ENCODE results near the gene CLN6.

Gene CLN6

DNA sequence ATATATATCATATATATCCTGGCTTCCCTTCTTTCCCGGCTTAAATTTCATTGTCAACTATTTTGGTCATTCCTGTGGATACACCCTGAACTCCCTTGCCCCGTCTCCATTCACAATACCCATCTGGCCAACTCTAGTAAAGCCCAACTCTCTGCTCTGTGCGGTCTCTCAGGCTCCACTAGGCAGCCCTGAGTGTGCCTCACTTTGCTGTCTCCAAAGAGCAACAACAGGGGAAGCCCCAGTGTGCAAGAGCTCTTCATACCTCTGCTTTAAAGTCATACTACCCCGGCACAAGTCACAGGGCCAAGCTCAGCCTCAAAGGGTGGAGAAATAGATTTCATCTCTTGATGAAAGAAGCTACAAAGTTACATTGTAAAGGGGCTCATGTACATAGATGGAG lies 29.2 kb upstream of the CLN6 start:
- H3F3A ChIP-seq (ENCODE audit: low read depth), result no peaks in the 10 kb centered on the region
- H3K4me3 ChIP-seq (ENCODE audit: low read length, poor library complexity, severe bottlenecking), result no peak overlapping the region
- H3K9me2 ChIP-seq (replicated peaks; ENCODE audit: low read depth, low read length), result no peaks in the 10 kb centered on the region
- 0 out of 2 replicates have a peak overlapping the region, but pooled peaks have one; percentile 26 for H2AFZ ChIP-seq (ENCODE audit: low read length)
- no peaks in the 10 kb centered on the region for H3K4me1 ChIP-seq (ENCODE audit: insufficient read depth, low read length, poor library complexity, severe bottlenecking)
- H3K9me3 ChIP-seq (ENCODE audit: insufficient read depth, low read depth, low read length), result no peaks in the 10 kb centered on the region
- TF ChIP-seq, protein P1, sequence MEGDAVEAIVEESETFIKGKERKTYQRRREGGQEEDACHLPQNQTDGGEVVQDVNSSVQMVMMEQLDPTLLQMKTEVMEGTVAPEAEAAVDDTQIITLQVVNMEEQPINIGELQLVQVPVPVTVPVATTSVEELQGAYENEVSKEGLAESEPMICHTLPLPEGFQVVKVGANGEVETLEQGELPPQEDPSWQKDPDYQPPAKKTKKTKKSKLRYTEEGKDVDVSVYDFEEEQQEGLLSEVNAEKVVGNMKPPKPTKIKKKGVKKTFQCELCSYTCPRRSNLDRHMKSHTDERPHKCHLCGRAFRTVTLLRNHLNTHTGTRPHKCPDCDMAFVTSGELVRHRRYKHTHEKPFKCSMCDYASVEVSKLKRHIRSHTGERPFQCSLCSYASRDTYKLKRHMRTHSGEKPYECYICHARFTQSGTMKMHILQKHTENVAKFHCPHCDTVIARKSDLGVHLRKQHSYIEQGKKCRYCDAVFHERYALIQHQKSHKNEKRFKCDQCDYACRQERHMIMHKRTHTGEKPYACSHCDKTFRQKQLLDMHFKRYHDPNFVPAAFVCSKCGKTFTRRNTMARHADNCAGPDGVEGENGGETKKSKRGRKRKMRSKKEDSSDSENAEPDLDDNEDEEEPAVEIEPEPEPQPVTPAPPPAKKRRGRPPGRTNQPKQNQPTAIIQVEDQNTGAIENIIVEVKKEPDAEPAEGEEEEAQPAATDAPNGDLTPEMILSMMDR (conservative IDR thresholded peaks at IDR 0.05; ENCODE audit: low read length), result no peak
- no peak for TF ChIP-seq EZH2phosphoT487 (IDR thresholded peaks at IDR 0.05; ENCODE audit: borderline replicate concordance)
- no peaks in the 10 kb centered on the region for H3K79me2 ChIP-seq (ENCODE audit: insufficient read depth, low read length)
- no peaks in the 10 kb centered on the region for H3K27me3 ChIP-seq (ENCODE audit: insufficient read depth, low read length, poor library complexity, severe bottlenecking)
- no peaks in the 10 kb centered on the region for H3K36me3 ChIP-seq (ENCODE audit: insufficient read depth, low read length)
- no peaks in the 10 kb centered on the region for H4K20me1 ChIP-seq (ENCODE audit: insufficient read depth, low read length, poor library complexity, severe bottlenecking)
- no peak overlapping the region for H3K4me2 ChIP-seq (ENCODE audit: low read depth, low read length, poor library complexity, severe bottlenecking)
- no peak overlapping the region for H3K9ac ChIP-seq (ENCODE audit: low read depth, low read length, poor library complexity, severe bottlenecking)

DNA sequence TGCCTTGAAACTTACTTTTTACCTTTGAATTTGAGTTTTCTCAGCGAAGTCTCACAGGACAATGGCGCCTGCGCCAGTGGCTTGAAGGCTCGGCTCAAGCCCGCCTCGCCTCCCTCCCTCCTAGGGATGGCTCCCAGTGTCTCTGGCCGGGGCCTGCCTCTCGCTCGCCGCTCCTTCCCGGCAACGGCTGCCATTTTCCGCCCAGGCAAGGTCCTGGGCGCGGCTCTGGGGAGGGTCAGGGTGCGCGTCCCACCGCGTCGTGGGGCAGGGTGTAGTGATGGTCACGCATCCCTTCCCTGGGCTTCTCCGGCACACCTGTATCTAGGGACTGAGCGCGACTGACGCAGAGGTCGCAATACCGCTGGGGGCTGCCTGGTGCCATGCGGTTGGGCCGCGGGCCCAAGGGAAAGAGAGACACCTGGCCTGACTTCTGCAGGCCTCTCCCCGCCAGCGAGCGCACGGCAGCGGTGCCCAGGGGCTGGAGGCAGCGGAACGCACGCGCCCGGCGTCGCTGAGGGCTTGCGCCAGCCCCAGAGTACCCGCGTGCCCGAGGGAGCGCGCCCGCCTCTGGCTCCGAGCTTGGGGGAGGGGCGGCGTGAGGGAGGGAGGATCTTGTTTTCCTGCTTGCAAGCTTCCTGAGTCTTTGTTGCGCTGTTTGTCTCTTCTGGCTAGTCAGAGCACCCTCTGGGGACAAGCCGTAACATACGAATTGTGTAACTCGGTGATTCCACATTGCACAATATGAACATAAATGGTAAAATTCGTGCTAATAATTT lies 27.3 kb upstream of the CLN6 start:
- H2AFZ ChIP-seq (ENCODE audit: low read length), result no peak overlapping the region
- no peak for TF ChIP-seq EZH2phosphoT487 (IDR thresholded peaks at IDR 0.05; ENCODE audit: borderline replicate concordance)
- TF ChIP-seq, protein P1 (conservative IDR thresholded peaks at IDR 0.05; ENCODE audit: low read length), result no peak
- H3K27me3 ChIP-seq (ENCODE audit: insufficient read depth, low read length, poor library complexity, severe bottlenecking), result no peaks in the 10 kb centered on the region
- no peak overlapping the region for H3K4me2 ChIP-seq (ENCODE audit: low read depth, low read length, poor library complexity, severe bottlenecking)
- H3K9ac ChIP-seq (ENCODE audit: low read depth, low read length, poor library complexity, severe bottlenecking), result no peak overlapping the region
- H3K36me3 ChIP-seq (ENCODE audit: insufficient read depth, low read length), result no peaks in the 10 kb centered on the region
- no peaks in the 10 kb centered on the region for H3F3A ChIP-seq (ENCODE audit: low read depth)
- no peaks in the 10 kb centered on the region for H4K20me1 ChIP-seq (ENCODE audit: insufficient read depth, low read length, poor library complexity, severe bottlenecking)
- no peaks in the 10 kb centered on the region for H3K9me2 ChIP-seq (replicated peaks; ENCODE audit: low read depth, low read length)
- no peaks in the 10 kb centered on the region for H3K9me3 ChIP-seq (ENCODE audit: insufficient read depth, low read depth, low read length)
- H3K79me2 ChIP-seq (ENCODE audit: insufficient read depth, low read length), result no peaks in the 10 kb centered on the region
- no peak overlapping the region for H3K4me3 ChIP-seq (ENCODE audit: low read length, poor library complexity, severe bottlenecking)
- no peaks in the 10 kb centered on the region for H3K4me1 ChIP-seq (ENCODE audit: insufficient read depth, low read length, poor library complexity, severe bottlenecking)

DNA sequence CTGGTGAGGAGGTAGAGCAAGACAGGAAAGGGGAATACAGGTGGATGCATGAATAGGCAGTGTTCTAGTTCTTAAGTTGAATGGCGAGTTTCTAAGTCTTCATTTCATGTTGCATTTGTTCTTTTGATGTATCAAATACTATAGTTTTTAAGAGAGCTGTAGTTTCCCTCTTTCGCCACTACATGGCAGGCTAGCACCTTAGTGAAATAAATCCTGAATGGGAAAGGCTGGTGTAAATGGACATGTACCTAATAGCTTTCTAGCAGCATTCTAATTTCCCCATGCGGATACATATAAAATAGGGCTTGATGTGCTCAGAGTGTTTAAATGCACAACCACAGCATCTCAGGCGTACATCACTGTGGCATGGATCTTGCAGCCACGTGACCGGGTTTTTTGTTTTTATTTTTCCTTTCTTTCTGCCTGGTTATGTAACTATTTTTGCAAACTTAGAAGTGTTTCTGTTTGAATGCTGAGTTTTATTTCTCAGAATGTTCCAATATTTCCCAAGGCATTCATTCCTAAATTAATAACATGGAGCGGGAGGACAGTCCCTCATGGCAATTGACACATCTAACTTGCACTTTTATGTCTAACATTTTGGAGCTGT lies 23.5 kb upstream of the CLN6 start:
- Histone ChIP-seq H2AFZ (ENCODE audit: low read length) (no peak overlapping the region; the same call in 1 of the 2 replicates), H4K20me1 (ENCODE audit: insufficient read depth, low read length, poor library complexity, severe bottlenecking) (no peaks in the 10 kb centered on the region), H3K9ac (ENCODE audit: low read depth, low read length, poor library complexity, severe bottlenecking) (no peak overlapping the region), H3K79me2 (ENCODE audit: insufficient read depth, low read length) (no peaks in the 10 kb centered on the region), H3K4me2 (ENCODE audit: low read depth, low read length, poor library complexity, severe bottlenecking) (peak overlapping the region; percentile 36), H3K4me1 (ENCODE audit: insufficient read depth, low read length, poor library complexity, severe bottlenecking) (no peaks in the 10 kb centered on the region), H3K4me3 (ENCODE audit: low read length, poor library complexity, severe bottlenecking) (no peak overlapping the region), H3K9me2 (replicated peaks; ENCODE audit: low read depth, low read length) (no peaks in the 10 kb centered on the region), H3K36me3 (ENCODE audit: insufficient read depth, low read length) (no peaks in the 10 kb centered on the region), H3K9me3 (ENCODE audit: insufficient read depth, low read depth, low read length) (no peaks in the 10 kb centered on the region), H3K27me3 (ENCODE audit: insufficient read depth, low read length, poor library complexity, severe bottlenecking) (no peaks in the 10 kb centered on the region), H3F3A (ENCODE audit: low read depth) (no peaks in the 10 kb centered on the region)
- no peak for TF ChIP-seq EZH2phosphoT487 (IDR thresholded peaks at IDR 0.05; ENCODE audit: borderline replicate concordance)
- TF ChIP-seq, protein P1 (conservative IDR thresholded peaks at IDR 0.05; ENCODE audit: low read length), result peak; percentile 91
